ENCODE data around the gene PGR.

PGR gene

DNA sequence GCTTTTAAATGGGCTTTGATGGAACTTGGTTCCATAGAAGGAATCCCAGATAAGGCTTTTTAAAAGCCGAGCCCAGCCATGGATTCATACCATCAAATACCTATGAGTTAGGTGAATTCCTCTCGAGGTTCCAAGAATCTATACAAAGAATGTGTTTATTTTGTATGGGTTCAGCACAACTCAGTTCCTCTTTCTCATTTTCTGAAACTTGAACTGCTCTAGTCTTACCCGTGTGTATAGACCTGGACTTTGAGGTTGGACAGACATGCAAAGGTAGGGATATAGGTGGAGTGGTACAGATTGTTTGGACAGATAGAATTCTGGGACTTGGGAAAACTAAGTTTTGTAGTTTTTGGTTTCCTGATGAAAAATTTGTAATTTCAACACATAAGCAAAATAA, 97.9 kb downstream of the PGR start:
- no peaks in the 10 kb centered on the region for H3K36me3 ChIP-seq (ENCODE audit: low read length)
- H3K9me2 ChIP-seq (replicated peaks; ENCODE audit: insufficient read depth, low read length) = no peaks in the 10 kb centered on the region
- no peak overlapping the region for H3K9ac ChIP-seq (ENCODE audit: low read length)
- no peaks in the 10 kb centered on the region for H4K20me1 ChIP-seq (ENCODE audit: low read depth, low read length)
- H3K9me3 ChIP-seq (ENCODE audit: insufficient read depth, low read length) = no peaks in the 10 kb centered on the region
- TF ChIP-seq EZH2phosphoT487 (conservative IDR thresholded peaks at IDR 0.05; ENCODE audit: low read length) = no peak
- TF ChIP-seq, protein P1, sequence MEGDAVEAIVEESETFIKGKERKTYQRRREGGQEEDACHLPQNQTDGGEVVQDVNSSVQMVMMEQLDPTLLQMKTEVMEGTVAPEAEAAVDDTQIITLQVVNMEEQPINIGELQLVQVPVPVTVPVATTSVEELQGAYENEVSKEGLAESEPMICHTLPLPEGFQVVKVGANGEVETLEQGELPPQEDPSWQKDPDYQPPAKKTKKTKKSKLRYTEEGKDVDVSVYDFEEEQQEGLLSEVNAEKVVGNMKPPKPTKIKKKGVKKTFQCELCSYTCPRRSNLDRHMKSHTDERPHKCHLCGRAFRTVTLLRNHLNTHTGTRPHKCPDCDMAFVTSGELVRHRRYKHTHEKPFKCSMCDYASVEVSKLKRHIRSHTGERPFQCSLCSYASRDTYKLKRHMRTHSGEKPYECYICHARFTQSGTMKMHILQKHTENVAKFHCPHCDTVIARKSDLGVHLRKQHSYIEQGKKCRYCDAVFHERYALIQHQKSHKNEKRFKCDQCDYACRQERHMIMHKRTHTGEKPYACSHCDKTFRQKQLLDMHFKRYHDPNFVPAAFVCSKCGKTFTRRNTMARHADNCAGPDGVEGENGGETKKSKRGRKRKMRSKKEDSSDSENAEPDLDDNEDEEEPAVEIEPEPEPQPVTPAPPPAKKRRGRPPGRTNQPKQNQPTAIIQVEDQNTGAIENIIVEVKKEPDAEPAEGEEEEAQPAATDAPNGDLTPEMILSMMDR (IDR thresholded peaks at IDR 0.05; ENCODE audit: insufficient read depth, low read length, poor library complexity, severe bottlenecking) = no peak
- no peaks in the 10 kb centered on the region for H3K79me2 ChIP-seq (ENCODE audit: insufficient read depth, low read length)
- H3K27ac ChIP-seq (ENCODE audit: low read depth, low read length) = no peak overlapping the region
- H3K4me3 ChIP-seq (ENCODE audit: insufficient read depth, low read length, poor library complexity, severe bottlenecking) = no peak overlapping the region
- H3K4me2 ChIP-seq (ENCODE audit: low read depth, low read length, poor library complexity, severe bottlenecking) = no peak overlapping the region
- no peaks in the 10 kb centered on the region for H3F3A ChIP-seq (ENCODE audit: insufficient read depth)
- H3K27me3 ChIP-seq (ENCODE audit: low read length) = no peaks in the 10 kb centered on the region
- H2AFZ ChIP-seq (ENCODE audit: low read depth, low read length, severe bottlenecking) = no peak overlapping the region

DNA sequence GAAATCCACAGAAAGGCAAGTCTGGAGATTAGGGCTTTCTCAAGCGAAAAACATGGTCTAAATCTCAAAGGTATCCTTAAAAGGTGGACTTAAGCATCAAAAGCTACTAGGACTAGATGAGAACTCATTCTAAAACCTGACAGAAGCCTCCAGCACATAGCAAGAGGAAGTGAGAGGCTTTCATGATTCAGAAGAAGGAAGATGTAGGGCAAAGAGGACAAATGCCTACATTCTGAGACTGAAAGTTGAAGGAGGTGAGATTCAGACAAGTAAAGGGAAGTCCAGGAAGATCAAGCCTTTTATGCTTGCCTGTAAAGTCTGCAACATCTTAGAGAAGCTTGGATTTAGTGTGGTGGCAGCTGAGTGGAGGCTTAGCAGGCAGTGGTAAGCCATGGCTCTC, 98.9 kb downstream of the PGR start:
- Histone ChIP-seq H3K9ac (ENCODE audit: low read length) (no peak overlapping the region), H3K4me2 (ENCODE audit: low read depth, low read length, poor library complexity, severe bottlenecking) (no peak overlapping the region), H3K27ac (ENCODE audit: low read depth, low read length) (no peak overlapping the region), H3K4me3 (ENCODE audit: insufficient read depth, low read length, poor library complexity, severe bottlenecking) (no peak overlapping the region), H2AFZ (ENCODE audit: low read depth, low read length, severe bottlenecking) (no peak overlapping the region), H3K79me2 (ENCODE audit: insufficient read depth, low read length) (no peaks in the 10 kb centered on the region), H4K20me1 (ENCODE audit: low read depth, low read length) (no peaks in the 10 kb centered on the region), H3K36me3 (ENCODE audit: low read length) (no peaks in the 10 kb centered on the region), H3F3A (ENCODE audit: insufficient read depth) (no peaks in the 10 kb centered on the region), H3K27me3 (ENCODE audit: low read length) (no peaks in the 10 kb centered on the region), H3K9me2 (replicated peaks; ENCODE audit: insufficient read depth, low read length) (no peaks in the 10 kb centered on the region), H3K9me3 (ENCODE audit: insufficient read depth, low read length) (no peaks in the 10 kb centered on the region)
- TF ChIP-seq EZH2phosphoT487 (conservative IDR thresholded peaks at IDR 0.05; ENCODE audit: low read length) = no peak
- TF ChIP-seq, protein P1 (IDR thresholded peaks at IDR 0.05; ENCODE audit: insufficient read depth, low read length, poor library complexity, severe bottlenecking) = no peak

DNA sequence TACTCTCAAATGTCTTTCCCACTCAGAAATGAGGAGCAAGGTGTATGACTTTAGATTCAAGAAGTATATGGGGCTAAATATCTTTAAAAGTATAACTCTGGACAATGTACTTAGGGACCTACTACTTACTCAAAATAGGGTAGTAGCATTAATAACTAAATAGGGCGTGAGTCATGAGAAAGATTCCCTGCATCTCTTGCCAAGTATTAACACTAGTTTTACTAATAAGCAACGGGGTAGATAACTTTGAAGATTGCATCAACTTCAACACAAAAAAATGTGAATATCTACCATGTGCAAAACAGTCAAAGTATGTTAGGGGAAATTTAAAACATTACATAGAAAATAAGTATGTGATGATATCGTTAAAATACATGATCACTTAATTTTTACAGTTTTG, 99.6 kb downstream of the PGR start:
- Histone ChIP-seq H2AFZ (ENCODE audit: low read depth, low read length, severe bottlenecking) (no peak overlapping the region), H3K9me2 (replicated peaks; ENCODE audit: insufficient read depth, low read length) (no peaks in the 10 kb centered on the region), H3K36me3 (ENCODE audit: low read length) (no peaks in the 10 kb centered on the region), H3K79me2 (ENCODE audit: insufficient read depth, low read length) (no peaks in the 10 kb centered on the region), H3K27ac (ENCODE audit: low read depth, low read length) (no peak overlapping the region), H3K9ac (ENCODE audit: low read length) (no peak overlapping the region), H3K4me2 (ENCODE audit: low read depth, low read length, poor library complexity, severe bottlenecking) (no peak overlapping the region), H3K9me3 (ENCODE audit: insufficient read depth, low read length) (no peaks in the 10 kb centered on the region), H3K4me3 (ENCODE audit: insufficient read depth, low read length, poor library complexity, severe bottlenecking) (no peak overlapping the region), H3F3A (ENCODE audit: insufficient read depth) (no peaks in the 10 kb centered on the region), H4K20me1 (ENCODE audit: low read depth, low read length) (no peaks in the 10 kb centered on the region), H3K27me3 (ENCODE audit: low read length) (no peaks in the 10 kb centered on the region)
- TF ChIP-seq, protein P1 (IDR thresholded peaks at IDR 0.05; ENCODE audit: insufficient read depth, low read length, poor library complexity, severe bottlenecking) = no peak
- no peak for TF ChIP-seq EZH2phosphoT487 (conservative IDR thresholded peaks at IDR 0.05; ENCODE audit: low read length)

Data from SU-DHL-6 (cell line).